Activated CD4-positive, alpha-beta T cell treated with anti-CD3 and anti-CD28 coated beads, Interleukin-2, amount 10 ng/mL, durations not matched to agents 7 days and 5 days (primary cell): ENCODE results near the gene IGFALS. TPM values are rescaled to one million over a fixed set of nuclear protein-coding genes. Genes with fewer than 3 reads are reported as not detected.
"Not testable (repeated sequence)": the region's sequence is repeated elsewhere in the genome, so short reads cannot be mapped to it uniquely, and the experiment has no call there.

Source experiments
- CTCF ChIA-PET: fragments of 350-600 bp; sonication (Branson Sonifier 250); formaldehyde crosslinking; loops from one replicate; lab custom pipeline; 2021; ENCODE audit warnings: antibody characterized with exemption; lab: Charles Lee
- POLR2A ChIA-PET: fragments of 350-600 bp; sonication (Branson Sonifier 250); formaldehyde crosslinking; loops from one replicate; lab custom pipeline; 2021; ENCODE audit warnings: antibody characterized with exemption; lab: Charles Lee
- DNase-seq: peaks from one replicate; pipeline ENCODE4 v3.0.0-alpha.2; 2020
- H3K27ac Mint-ChIP-seq: one replicate; pipeline ENCODE4 v1.8.0; 2021; ENCODE audit warnings: mild to moderate bottlenecking, moderate library complexity, mixed read lengths
- H3K27me3 Mint-ChIP-seq: one replicate; pipeline ENCODE4 v1.8.0; 2021; ENCODE audit warnings: mixed read lengths
- H3K36me3 Mint-ChIP-seq: one replicate; pipeline ENCODE4 v1.8.0; 2021; ENCODE audit warnings: low read depth, mixed read lengths
- H3K4me1 Mint-ChIP-seq: one replicate; pipeline ENCODE4 v1.8.0; 2021; ENCODE audit warnings: mixed read lengths
- H3K4me3 Mint-ChIP-seq: one replicate; pipeline ENCODE4 v1.8.0; 2021; ENCODE audit warnings: mild to moderate bottlenecking, moderate library complexity, mixed read lengths
- H3K9me3 Mint-ChIP-seq: one replicate; pipeline ENCODE4 v1.8.0; 2021; ENCODE audit warnings: mixed read lengths
- total RNA-seq, 2 experiments: library from RNA; stranded (reverse); gene quantifications; one replicate each; pipeline ENCODE4 v1.2.3, GENCODE V29; 2021

The IGFALS gene
- total RNA-seq, 2 experiments from 2014 or later: 0.15 TPM; not detected in 1

GRCh38 chr16:1812732-1813163 is 19.2 kb upstream of the IGFALS start:
- H3K27ac Mint-ChIP-seq: peak overlapping the region; percentile 0
- POLR2A ChIA-PET: no interaction called here

GRCh38 chr16:1810536-1810935 is 17.0 kb upstream of the IGFALS start:
- ChIA-PET POLR2A (no interaction called here), CTCF (interaction anchor here (1.0 to 1.1 kb wide), 2 partner anchors 28 kb away, joined by 3 read pairs; partner anchors contain the start of genes NUBP2 and SPSB3)
- Mint-ChIP-seq H3K36me3 (peaks cover 29% of the 10 kb centered on the region), H3K27me3 (no peaks in the 10 kb centered on the region), H3K27ac (no peak overlapping the region), H3K4me1 (peaks cover 5% of the 10 kb centered on the region), H3K9me3 (peaks cover 2% of the 10 kb centered on the region), H3K4me3 (no peak overlapping the region)
- no peak for DNase-seq

More at GRCh38 chr16:1812732-1813163, 19.2 kb upstream of the IGFALS start:
- DNase-seq: peak; percentile 54
- no peak overlapping the region for H3K4me3 Mint-ChIP-seq
- H3K27me3 Mint-ChIP-seq: no peaks in the 10 kb centered on the region
- CTCF ChIA-PET: interaction anchor here (1.4 kb wide), 1 partner anchor 30 kb away, joined by 3 read pairs; the partner anchor contains the start of gene NUBP2
- peaks cover 17% of the 10 kb centered on the region for H3K36me3 Mint-ChIP-seq
- peaks cover 5% of the 10 kb centered on the region for H3K4me1 Mint-ChIP-seq
- no peaks in the 10 kb centered on the region for H3K9me3 Mint-ChIP-seq

- CTCF ChIA-PET: interaction anchor here (1.1 kb wide), 1 partner anchor 27 kb away, joined by 3 read pairs; the partner anchor contains the start of genes NUBP2 and SPSB3
- H3K36me3 Mint-ChIP-seq: peaks cover 26% of the 10 kb centered on the region
- no peak for DNase-seq
- no peak overlapping the region for H3K4me3 Mint-ChIP-seq
- peaks cover 5% of the 10 kb centered on the region for H3K4me1 Mint-ChIP-seq
- no peaks in the 10 kb centered on the region for H3K27me3 Mint-ChIP-seq
- H3K27ac Mint-ChIP-seq: no peak overlapping the region
- H3K9me3 Mint-ChIP-seq: peaks cover 2% of the 10 kb centered on the region
- POLR2A ChIA-PET: no interaction called here
Observed at GRCh38 chr16:1810106-1810505, 16.6 kb upstream of the IGFALS start.

GRCh38 chr16:1809281-1809801 is 15.8 kb upstream of the IGFALS start:
- Mint-ChIP-seq H3K9me3 (peaks cover 2% of the 10 kb centered on the region), H3K36me3 (peaks cover 25% of the 10 kb centered on the region), H3K4me1 (peaks cover 5% of the 10 kb centered on the region), H3K4me3 (no peak overlapping the region), H3K27ac (no peak overlapping the region), H3K27me3 (no peaks in the 10 kb centered on the region)
- CTCF ChIA-PET: no interaction called here
- DNase-seq: no peak
- POLR2A ChIA-PET: no interaction called here

GRCh38 chr16:1808691-1809090 is 15.2 kb upstream of the IGFALS start:
- Mint-ChIP-seq H3K27ac (no peak overlapping the region), H3K27me3 (no peaks in the 10 kb centered on the region), H3K9me3 (peaks cover 2% of the 10 kb centered on the region), H3K36me3 (peaks cover 23% of the 10 kb centered on the region), H3K4me3 (no peak overlapping the region), H3K4me1 (peaks cover 5% of the 10 kb centered on the region)
- no peak for DNase-seq
- ChIA-PET CTCF (no interaction called here), POLR2A (no interaction called here)

- Mint-ChIP-seq H3K4me3 (no peak overlapping the region), H3K36me3 (peaks cover 20% of the 10 kb centered on the region), H3K9me3 (peaks cover 2% of the 10 kb centered on the region), H3K4me1 (peaks cover 2% of the 10 kb centered on the region), H3K27ac (no peak overlapping the region), H3K27me3 (no peaks in the 10 kb centered on the region)
- DNase-seq: no peak
- CTCF ChIA-PET: no interaction called here
- POLR2A ChIA-PET: no interaction called here
Observed at GRCh38 chr16:1807626-1808025, 14.1 kb upstream of the IGFALS start.

- no peaks in the 10 kb centered on the region for H3K4me1 Mint-ChIP-seq
- H3K27ac Mint-ChIP-seq: no peak overlapping the region
- ChIA-PET CTCF (no interaction called here), POLR2A (no interaction called here)
- no peak overlapping the region for H3K4me3 Mint-ChIP-seq
- no peaks in the 10 kb centered on the region for H3K27me3 Mint-ChIP-seq
- peaks cover 21% of the 10 kb centered on the region for H3K36me3 Mint-ChIP-seq
- no peak for DNase-seq
- peaks cover 19% of the 10 kb centered on the region for H3K9me3 Mint-ChIP-seq
Observed at GRCh38 chr16:1800701-1801100, 7.2 kb upstream of the IGFALS start.

- H3K27ac Mint-ChIP-seq, H3K4me1 Mint-ChIP-seq, POLR2A ChIA-PET, H3K4me3 Mint-ChIP-seq, CTCF ChIA-PET, H3K27me3 Mint-ChIP-seq, DNase-seq: not testable (repeated sequence)
- H3K36me3 Mint-ChIP-seq: peaks cover 19% of the 10 kb centered on the region
- H3K9me3 Mint-ChIP-seq: peaks cover 19% of the 10 kb centered on the region
Observed at GRCh38 chr16:1799263-1799662, 5.8 kb upstream of the IGFALS start.

- POLR2A ChIA-PET: no interaction called here
- no peak overlapping the region for H3K4me3 Mint-ChIP-seq
Observed at GRCh38 chr16:1794908-1795666, 1.6 kb upstream of the IGFALS start.

GRCh38 chr16:1794221-1794871 is 841 bp upstream of the IGFALS start:
- ChIA-PET POLR2A (no interaction called here), CTCF (no interaction called here)

More at GRCh38 chr16:1794908-1795666, 1.6 kb upstream of the IGFALS start:
- CTCF ChIA-PET: no interaction called here
- Mint-ChIP-seq H3K36me3 (peaks cover 15% of the 10 kb centered on the region), H3K27ac (no peak overlapping the region), H3K9me3 (peaks cover 12% of the 10 kb centered on the region), H3K27me3 (no peaks in the 10 kb centered on the region), H3K4me1 (no peaks in the 10 kb centered on the region)
- DNase-seq: no peak

GRCh38 chr16:1792836-1793577 is 498 bp downstream of the IGFALS start:
- CTCF ChIA-PET: interaction anchor here (0.5 to 0.6 kb wide), 2 partner anchors 955 to 1044 kb away, joined by 3 to 4 read pairs; no protein-coding TSS in a partner anchor
- Mint-ChIP-seq H3K9me3 (peaks cover 3% of the 10 kb centered on the region), H3K36me3 (peaks cover 12% of the 10 kb centered on the region), H3K27ac (no peak overlapping the region), H3K4me1 (no peaks in the 10 kb centered on the region), H3K27me3 (no peaks in the 10 kb centered on the region), H3K4me3 (no peak overlapping the region)
- POLR2A ChIA-PET: no interaction called here
- DNase-seq: no peak

More at GRCh38 chr16:1794221-1794871, 841 bp upstream of the IGFALS start:
- no peaks in the 10 kb centered on the region for H3K4me1 Mint-ChIP-seq
- peaks cover 8% of the 10 kb centered on the region for H3K9me3 Mint-ChIP-seq
- H3K27me3 Mint-ChIP-seq: no peaks in the 10 kb centered on the region
- peaks cover 12% of the 10 kb centered on the region for H3K36me3 Mint-ChIP-seq
- DNase-seq: no peak
- no peak overlapping the region for H3K27ac Mint-ChIP-seq
- no peak overlapping the region for H3K4me3 Mint-ChIP-seq

GRCh38 chr16:1791943-1792812 is 1.3 kb downstream of the IGFALS start:
- H3K4me1 Mint-ChIP-seq: no peaks in the 10 kb centered on the region
- peaks cover 1% of the 10 kb centered on the region for H3K9me3 Mint-ChIP-seq
- H3K27ac Mint-ChIP-seq: no peak overlapping the region
- POLR2A ChIA-PET: no interaction called here
- CTCF ChIA-PET: interaction anchor here (0.6 to 1.5 kb wide), 2 partner anchors 9 to 1043 kb away, joined by 4 to 6 read pairs; partner anchors contain the start of genes NUBP2 and SPSB3
- peaks cover 6% of the 10 kb centered on the region for H3K36me3 Mint-ChIP-seq
- DNase-seq: no peak
- H3K4me3 Mint-ChIP-seq: no peak overlapping the region
- H3K27me3 Mint-ChIP-seq: no peaks in the 10 kb centered on the region
